Measurements from ENCODE around the gene SLC27A3. TPM values are rescaled to one million over a fixed set of nuclear protein-coding genes. Genes with fewer than 3 reads are reported as not detected.

The SLC27A3 gene
- total and polyA plus RNA-seq, 2 donors from 2014 or later: 36.9 to 54.0 TPM

GRCh38 chr1:153742411-153743142 is 32.6 kb upstream of the SLC27A3 start:
- intact Hi-C loops (cut with DNase I): no loop called here

GRCh38 chr1:153745417-153745816 is 29.8 kb upstream of the SLC27A3 start:
- Histone ChIP-seq H3K4me3 (ENCODE audit: low read length in 3 of 3) (no peak overlapping the region), H3K27ac (ENCODE audit: low read depth in 2 of 2, low read length in 2 of 2) (no peak overlapping the region), H3K36me3 (ENCODE audit: control insufficient read depth in 2 of 3, insufficient read depth in 3 of 3, low read length in 3 of 3) (peaks cover 23 to 43% (median 29%) of the 10 kb centered on the region in 3 donors), H3K9me3 (ENCODE audit: control insufficient read depth in 2 of 3, insufficient read depth in 1 of 3, low read length in 3 of 3) (no peaks in the 10 kb centered on the region), H3K9ac (ENCODE audit: low read length in 3 of 3) (no peak overlapping the region), H3K4me1 (ENCODE audit: control insufficient read depth in 2 of 3, insufficient read depth in 2 of 3, low read depth in 1 of 3, low read length in 3 of 3) (peaks cover 11 to 37% (median 26%) of the 10 kb centered on the region in 3 donors), H3K27me3 (ENCODE audit: control insufficient read depth, insufficient read depth, low read length) (no peaks in the 10 kb centered on the region)
- FAIRE-seq (no peak), DNase-seq (no peak)
- no peak for TF ChIP-seq CTCF (IDR thresholded peaks at IDR 0.05; ENCODE audit: borderline replicate concordance, extremely low read depth, insufficient read depth)
- intact Hi-C loops (cut with DNase I): no loop called here

More at GRCh38 chr1:153742411-153743142, 32.6 kb upstream of the SLC27A3 start:
- H3K27ac ChIP-seq (ENCODE audit: low read depth in 2 of 2, low read length in 2 of 2): peak overlapping the region; percentile 89
- peaks cover 11 to 32% (median 26%) of the 10 kb centered on the region in 3 donors for H3K4me1 ChIP-seq (ENCODE audit: control insufficient read depth in 2 of 3, insufficient read depth in 2 of 3, low read depth in 1 of 3, low read length in 3 of 3)
- peaks cover 18 to 32% (median 20%) of the 10 kb centered on the region in 3 donors for H3K36me3 ChIP-seq (ENCODE audit: control insufficient read depth in 2 of 3, insufficient read depth in 3 of 3, low read length in 3 of 3)
- DNase-seq (peak in 4 of 5 donors; percentile 66 to 85 (median 77)), FAIRE-seq (peak; percentile 90)
- TF ChIP-seq CTCF (IDR thresholded peaks at IDR 0.05; ENCODE audit: borderline replicate concordance, extremely low read depth, insufficient read depth): no peak
- no peaks in the 10 kb centered on the region for H3K9me3 ChIP-seq (ENCODE audit: control insufficient read depth in 2 of 3, insufficient read depth in 1 of 3, low read length in 3 of 3)
- H3K9ac ChIP-seq (ENCODE audit: low read length in 3 of 3): peak overlapping the region in 1 of 3 donors; percentile 35
- H3K27me3 ChIP-seq (ENCODE audit: control insufficient read depth, insufficient read depth, low read length): no peaks in the 10 kb centered on the region
- no peak overlapping the region for H3K4me3 ChIP-seq (ENCODE audit: low read length in 3 of 3)

GRCh38 chr1:153746174-153746573 is 29.0 kb upstream of the SLC27A3 start:
- H3K9ac ChIP-seq (ENCODE audit: low read length in 3 of 3): no peak overlapping the region
- H3K27ac ChIP-seq (ENCODE audit: low read depth in 2 of 2, low read length in 2 of 2): no peak overlapping the region
- no peaks in the 10 kb centered on the region for H3K27me3 ChIP-seq (ENCODE audit: control insufficient read depth, insufficient read depth, low read length)
- no peak overlapping the region for H3K4me3 ChIP-seq (ENCODE audit: low read length in 3 of 3)
- intact Hi-C loops (cut with DNase I): no loop called here
- DNase-seq (no peak), FAIRE-seq (no peak)
- H3K4me1 ChIP-seq (ENCODE audit: control insufficient read depth in 2 of 3, insufficient read depth in 2 of 3, low read depth in 1 of 3, low read length in 3 of 3): peaks cover 11 to 41% (median 30%) of the 10 kb centered on the region in 3 donors
- H3K36me3 ChIP-seq (ENCODE audit: control insufficient read depth in 2 of 3, insufficient read depth in 3 of 3, low read length in 3 of 3): peaks cover 19 to 43% (median 25%) of the 10 kb centered on the region in 3 donors
- TF ChIP-seq CTCF (IDR thresholded peaks at IDR 0.05; ENCODE audit: borderline replicate concordance, extremely low read depth, insufficient read depth): no peak
- H3K9me3 ChIP-seq (ENCODE audit: control insufficient read depth in 2 of 3, insufficient read depth in 1 of 3, low read length in 3 of 3): no peaks in the 10 kb centered on the region

All from kidney (tissue), 14 donors.